A673 (cell line): Measurements from ENCODE around the gene C1orf21.

Experiments used
- EZH2 ChIP-seq: fragments of 200-600 bp; sonication (generic); IDR thresholded peaks from 2 replicates; pipeline ENCODE4 v1.6.1; 2017; ENCODE audit warnings: borderline replicate concordance, low read depth, mild to moderate bottlenecking, mixed read lengths, antibody characterized with exemption, low read length; ENCODE audit not compliant: poor library complexity, severe bottlenecking
- TF ChIP-seq, protein P1 (sequence below): fragments of 300-800, 200-600 bp; sonication (generic); conservative IDR thresholded peaks from 2 replicates; pipeline ENCODE4 v1.5.1; 2017; ENCODE audit warnings: low read depth, mild to moderate bottlenecking, antibody characterized with exemption, low read length, moderate library complexity, mixed read lengths

DNA sequence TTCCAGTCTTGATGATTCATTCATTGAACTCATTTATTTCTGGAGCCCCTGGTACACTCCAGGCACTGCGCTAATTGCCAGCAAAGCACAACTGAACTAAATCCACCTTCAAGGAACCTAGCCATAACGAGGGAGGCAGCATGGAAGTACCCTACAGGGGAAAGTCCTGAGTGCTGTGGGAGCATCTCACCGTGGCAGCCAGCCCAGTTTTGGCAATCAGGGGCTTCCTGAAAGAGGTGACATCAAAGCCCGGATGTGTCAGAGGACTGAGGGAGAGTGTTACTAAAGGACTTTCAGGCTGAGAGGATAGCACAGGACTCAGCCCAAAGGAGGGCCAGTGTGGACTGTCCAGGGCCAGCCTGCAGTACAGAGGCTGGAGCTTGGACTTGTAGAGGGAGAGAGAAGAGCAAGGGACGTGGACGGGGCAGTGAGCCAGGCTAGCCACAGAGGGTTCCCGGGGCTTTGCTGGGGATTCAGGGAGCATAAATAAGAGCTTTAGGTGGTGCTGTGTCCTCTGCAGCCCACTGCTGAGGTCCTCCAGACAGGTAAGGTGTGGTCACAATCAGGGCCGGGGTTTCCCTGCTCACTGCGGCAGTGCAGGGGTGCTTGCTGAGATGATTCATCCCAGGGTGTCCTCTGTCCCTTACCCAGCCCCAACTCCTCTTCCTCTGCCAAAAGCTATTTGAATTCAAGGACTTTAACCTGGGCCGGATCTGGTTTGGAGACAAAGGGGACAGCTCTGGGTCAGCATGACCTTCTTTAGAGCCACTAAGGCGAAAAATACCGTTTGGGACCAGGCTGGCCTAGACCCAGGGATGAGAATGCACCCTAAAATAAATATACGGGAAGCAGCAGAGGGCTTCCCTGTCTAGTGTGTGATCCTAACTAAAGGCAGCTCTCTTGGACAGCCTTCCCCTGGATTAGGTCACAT lies 239.5 kb downstream of the C1orf21 start:
- TF ChIP-seq, protein P1, sequence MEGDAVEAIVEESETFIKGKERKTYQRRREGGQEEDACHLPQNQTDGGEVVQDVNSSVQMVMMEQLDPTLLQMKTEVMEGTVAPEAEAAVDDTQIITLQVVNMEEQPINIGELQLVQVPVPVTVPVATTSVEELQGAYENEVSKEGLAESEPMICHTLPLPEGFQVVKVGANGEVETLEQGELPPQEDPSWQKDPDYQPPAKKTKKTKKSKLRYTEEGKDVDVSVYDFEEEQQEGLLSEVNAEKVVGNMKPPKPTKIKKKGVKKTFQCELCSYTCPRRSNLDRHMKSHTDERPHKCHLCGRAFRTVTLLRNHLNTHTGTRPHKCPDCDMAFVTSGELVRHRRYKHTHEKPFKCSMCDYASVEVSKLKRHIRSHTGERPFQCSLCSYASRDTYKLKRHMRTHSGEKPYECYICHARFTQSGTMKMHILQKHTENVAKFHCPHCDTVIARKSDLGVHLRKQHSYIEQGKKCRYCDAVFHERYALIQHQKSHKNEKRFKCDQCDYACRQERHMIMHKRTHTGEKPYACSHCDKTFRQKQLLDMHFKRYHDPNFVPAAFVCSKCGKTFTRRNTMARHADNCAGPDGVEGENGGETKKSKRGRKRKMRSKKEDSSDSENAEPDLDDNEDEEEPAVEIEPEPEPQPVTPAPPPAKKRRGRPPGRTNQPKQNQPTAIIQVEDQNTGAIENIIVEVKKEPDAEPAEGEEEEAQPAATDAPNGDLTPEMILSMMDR = no peak
- no peak for TF ChIP-seq EZH2
